ENCODE results near the gene TMEM178B.

Gene TMEM178B

GRCh38 chr7:141317033-141317585 is 243.2 kb downstream of the TMEM178B start:
- H3K27ac ChIP-seq: no peak overlapping the region
- POLR2A ChIA-PET (ENCODE audit: low non-redundant PET): no interaction called here
- CTCF ChIA-PET: no interaction called here
- no peak for TF ChIP-seq CTCF (conservative IDR thresholded peaks at IDR 0.05; ENCODE audit: low read depth)
- DNase-seq (ENCODE audit: low spot score): no peak

GRCh38 chr7:141320287-141320686 is 246.4 kb downstream of the TMEM178B start:
- POLR2A ChIA-PET (ENCODE audit: low non-redundant PET): no interaction called here
- no peak overlapping the region for H3K27ac ChIP-seq
- DNase-seq (ENCODE audit: low spot score): no peak
- CTCF ChIA-PET: no interaction called here
- TF ChIP-seq CTCF (conservative IDR thresholded peaks at IDR 0.05; ENCODE audit: low read depth): no peak

- CTCF ChIA-PET: no interaction called here
Observed at GRCh38 chr7:141322383-141322782, 248.5 kb downstream of the TMEM178B start.

GRCh38 chr7:141323826-141324225 is 250.0 kb downstream of the TMEM178B start:
- no peak for DNase-seq (ENCODE audit: low spot score)
- POLR2A ChIA-PET (ENCODE audit: low non-redundant PET): no interaction called here
- no peak for TF ChIP-seq CTCF (conservative IDR thresholded peaks at IDR 0.05; ENCODE audit: low read depth)
- CTCF ChIA-PET: no interaction called here
- H3K27ac ChIP-seq: no peak overlapping the region

More at GRCh38 chr7:141322383-141322782, 248.5 kb downstream of the TMEM178B start:
- no peak for TF ChIP-seq CTCF (conservative IDR thresholded peaks at IDR 0.05; ENCODE audit: low read depth)
- POLR2A ChIA-PET (ENCODE audit: low non-redundant PET): no interaction called here
- H3K27ac ChIP-seq: no peak overlapping the region
- DNase-seq (ENCODE audit: low spot score): no peak

- POLR2A ChIA-PET (ENCODE audit: low non-redundant PET): no interaction called here
- TF ChIP-seq CTCF (conservative IDR thresholded peaks at IDR 0.05; ENCODE audit: low read depth): no peak
- no peak for DNase-seq (ENCODE audit: low spot score)
- CTCF ChIA-PET: interaction anchor here (0.7 kb wide), 1 partner anchor 29 kb away, joined by 3 read pairs; no protein-coding TSS in a partner anchor
- no peak overlapping the region for H3K27ac ChIP-seq
Observed at GRCh38 chr7:141324870-141325269, 251.0 kb downstream of the TMEM178B start.

- no peak for TF ChIP-seq CTCF (conservative IDR thresholded peaks at IDR 0.05; ENCODE audit: low read depth)
- no peak overlapping the region for H3K27ac ChIP-seq
- CTCF ChIA-PET: interaction anchor here (0.7 kb wide), 1 partner anchor 28 kb away, joined by 3 read pairs; no protein-coding TSS in a partner anchor
- DNase-seq (ENCODE audit: low spot score): no peak
- POLR2A ChIA-PET (ENCODE audit: low non-redundant PET): no interaction called here
Observed at GRCh38 chr7:141325275-141325674, 251.4 kb downstream of the TMEM178B start.
